ENCODE results near the gene MYO18B.

Gene MYO18B

GRCh38 chr22:25933158-25933788 lies 191.3 kb downstream of the MYO18B start:
- no peak for TF ChIP-seq CTCF (IDR thresholded peaks at IDR 0.05; ENCODE audit: low read depth, low read length, missing control alignments)
- in situ Hi-C loops (cut with HindIII; ENCODE audit: low sequenced_read_pairs), result no loop called here
- no peak overlapping the region for H3K4me3 ChIP-seq (ENCODE audit: low read depth, low read length)
- DNase-seq (ENCODE audit: low read depth), result no peak

- no peak for TF ChIP-seq CTCF (IDR thresholded peaks at IDR 0.05; ENCODE audit: low read depth, low read length, missing control alignments)
- DNase-seq (ENCODE audit: low read depth), result no peak
- H3K4me3 ChIP-seq (ENCODE audit: low read depth, low read length), result no peak overlapping the region
- in situ Hi-C loops (cut with HindIII; ENCODE audit: low sequenced_read_pairs), result no loop called here
Measured at GRCh38 chr22:25935266-25936058, 193.5 kb downstream of the MYO18B start.

GRCh38 chr22:25938151-25938550 lies 196.2 kb downstream of the MYO18B start:
- TF ChIP-seq CTCF (IDR thresholded peaks at IDR 0.05; ENCODE audit: low read depth, low read length, missing control alignments), result no peak
- in situ Hi-C loops (cut with HindIII; ENCODE audit: low sequenced_read_pairs), result no loop called here
- no peak for DNase-seq (ENCODE audit: low read depth)
- H3K4me3 ChIP-seq (ENCODE audit: low read depth, low read length), result no peak overlapping the region

- no peak for TF ChIP-seq CTCF (IDR thresholded peaks at IDR 0.05; ENCODE audit: low read depth, low read length, missing control alignments)
- H3K4me3 ChIP-seq (ENCODE audit: low read depth, low read length), result no peak overlapping the region
- in situ Hi-C loops (cut with HindIII; ENCODE audit: low sequenced_read_pairs), result no loop called here
- no peak for DNase-seq (ENCODE audit: low read depth)
Measured at GRCh38 chr22:25939384-25939783, 197.4 kb downstream of the MYO18B start.

GRCh38 chr22:25940479-25940878 lies 198.5 kb downstream of the MYO18B start:
- no peak overlapping the region for H3K4me3 ChIP-seq (ENCODE audit: low read depth, low read length)
- DNase-seq (ENCODE audit: low read depth), result no peak
- in situ Hi-C loops (cut with HindIII; ENCODE audit: low sequenced_read_pairs), result no loop called here
- no peak for TF ChIP-seq CTCF (IDR thresholded peaks at IDR 0.05; ENCODE audit: low read depth, low read length, missing control alignments)

GRCh38 chr22:25941365-25941960 lies 199.5 kb downstream of the MYO18B start:
- in situ Hi-C loops (cut with HindIII; ENCODE audit: low sequenced_read_pairs), result no loop called here
- no peak for TF ChIP-seq CTCF (IDR thresholded peaks at IDR 0.05; ENCODE audit: low read depth, low read length, missing control alignments)

More at GRCh38 chr22:25941365-25941960, 199.5 kb downstream of the MYO18B start:
- H3K4me3 ChIP-seq (ENCODE audit: low read depth, low read length), result no peak overlapping the region
- no peak for DNase-seq (ENCODE audit: low read depth)

Data from astrocyte of the cerebellum (primary cell).